ENCODE measurements around the gene ITGB7. TPM values are rescaled to one million over a fixed set of nuclear protein-coding genes. Genes with fewer than 3 reads are reported as not detected.

The ITGB7 gene
- total RNA-seq, 1 donor from 2014 or later, result not detected

- no peak for TF ChIP-seq CTCF (IDR thresholded peaks at IDR 0.05; ENCODE audit: partially characterized antibody, unreplicated experiment)
- H3K27me3 Mint-ChIP-seq (ENCODE audit: unreplicated experiment), result peaks cover 27% of the 10 kb centered on the region
- no peaks in the 10 kb centered on the region for H3K36me3 Mint-ChIP-seq (ENCODE audit: unreplicated experiment)
- no peaks in the 10 kb centered on the region for H3K4me1 Mint-ChIP-seq (ENCODE audit: low read depth, unreplicated experiment)
- H3K27ac Mint-ChIP-seq (ENCODE audit: unreplicated experiment), result no peak overlapping the region
- peaks cover 1% of the 10 kb centered on the region for H3K9me3 Mint-ChIP-seq (ENCODE audit: unreplicated experiment)
- H3K4me3 Mint-ChIP-seq (ENCODE audit: unreplicated experiment), result no peak overlapping the region
- no peak for DNase-seq
These were observed 10.6 kb downstream of the ITGB7 start for GRCh38 chr12:53196486-53196885.

GRCh38 chr12:53195516-53196420 lies 11.3 kb downstream of the ITGB7 start:
- H3K27me3 Mint-ChIP-seq (ENCODE audit: unreplicated experiment), result peaks cover 27% of the 10 kb centered on the region

GRCh38 chr12:53194973-53195372 lies 12.1 kb downstream of the ITGB7 start:
- no peak for TF ChIP-seq CTCF (IDR thresholded peaks at IDR 0.05; ENCODE audit: partially characterized antibody, unreplicated experiment)
- Mint-ChIP-seq H3K27ac (ENCODE audit: unreplicated experiment) (no peak overlapping the region), H3K36me3 (ENCODE audit: unreplicated experiment) (no peaks in the 10 kb centered on the region), H3K27me3 (ENCODE audit: unreplicated experiment) (peaks cover 27% of the 10 kb centered on the region), H3K4me1 (ENCODE audit: low read depth, unreplicated experiment) (peaks cover 2% of the 10 kb centered on the region), H3K4me3 (ENCODE audit: unreplicated experiment) (no peak overlapping the region), H3K9me3 (ENCODE audit: unreplicated experiment) (peaks cover 3% of the 10 kb centered on the region)
- DNase-seq, result no peak

More at GRCh38 chr12:53195516-53196420, 11.3 kb downstream of the ITGB7 start:
- Mint-ChIP-seq H3K4me3 (ENCODE audit: unreplicated experiment) (no peak overlapping the region), H3K27ac (ENCODE audit: unreplicated experiment) (no peak overlapping the region), H3K36me3 (ENCODE audit: unreplicated experiment) (no peaks in the 10 kb centered on the region), H3K4me1 (ENCODE audit: low read depth, unreplicated experiment) (peaks cover under 1% of the 10 kb centered on the region), H3K9me3 (ENCODE audit: unreplicated experiment) (peaks cover 2% of the 10 kb centered on the region)
- DNase-seq, result no peak
- no peak for TF ChIP-seq CTCF (IDR thresholded peaks at IDR 0.05; ENCODE audit: partially characterized antibody, unreplicated experiment)

GRCh38 chr12:53193985-53194716 lies 12.9 kb downstream of the ITGB7 start:
- H3K4me1 Mint-ChIP-seq (ENCODE audit: low read depth, unreplicated experiment), result peaks cover 2% of the 10 kb centered on the region
- no peak overlapping the region for H3K4me3 Mint-ChIP-seq (ENCODE audit: unreplicated experiment)
- no peak overlapping the region for H3K27ac Mint-ChIP-seq (ENCODE audit: unreplicated experiment)
- H3K9me3 Mint-ChIP-seq (ENCODE audit: unreplicated experiment), result peaks cover 3% of the 10 kb centered on the region
- TF ChIP-seq CTCF (IDR thresholded peaks at IDR 0.05; ENCODE audit: partially characterized antibody, unreplicated experiment), result no peak
- DNase-seq, result no peak
- H3K27me3 Mint-ChIP-seq (ENCODE audit: unreplicated experiment), result peaks cover 26% of the 10 kb centered on the region
- H3K36me3 Mint-ChIP-seq (ENCODE audit: unreplicated experiment), result no peaks in the 10 kb centered on the region
